SJSA1 (cell line): ENCODE measurements around the gene PDSS2. TPM values are rescaled to one million over a fixed set of nuclear protein-coding genes. Genes with fewer than 3 reads are reported as not detected.

Experiments
- DNase-seq, 2 experiments: peaks; one replicate each; pipeline ENCODE4 v3.0.0-alpha.2; 2015 to 2020; ENCODE audit warnings: low spot score in 2 of 2, low read depth in 1 of 2
- H3K27ac ChIP-seq: fragments of 250-450 bp; sonication (Bioruptor Pico); 2 replicates; pipeline ENCODE4 v1.5.1; 2020; ENCODE audit warnings: mild to moderate bottlenecking, moderate library complexity
- H3K27me3 ChIP-seq: fragments of 250-450 bp; sonication (Bioruptor Pico); replicated peaks from 2 replicates; pipeline ENCODE4 v1.5.1; 2020; ENCODE audit warnings: mild to moderate bottlenecking, moderate library complexity
- H3K36me3 ChIP-seq: fragments of 250-450 bp; sonication (Bioruptor Pico); 2 replicates; pipeline ENCODE4 v1.5.1; 2020; ENCODE audit warnings: mild to moderate bottlenecking
- H3K4me1 ChIP-seq: fragments of 250-450 bp; sonication (Bioruptor Pico); replicated peaks from 2 replicates; pipeline ENCODE4 v1.6.1; 2021; ENCODE audit warnings: mild to moderate bottlenecking
- H3K4me3 ChIP-seq: fragments of 250-450 bp; sonication (Bioruptor Pico); 2 replicates; pipeline ENCODE4 v1.5.1; 2020; ENCODE audit warnings: mild to moderate bottlenecking
- H3K9me3 ChIP-seq: fragments of 250-450 bp; sonication (Bioruptor Pico); replicated peaks from 2 replicates; pipeline ENCODE4 v1.5.1; 2020; ENCODE audit warnings: mild to moderate bottlenecking
- total RNA-seq: library from RNA; depleted of rRNA; stranded (reverse); fragments of >200 nt; shearing (Covaris generic); gene quantifications from 2 replicates; pipeline ENCODE4 v1.2.3, GENCODE V29; 2014; rRNA removed

The PDSS2 gene
- total RNA-seq, 1 experiment from 2014 or later, result 11.9 TPM

- Histone ChIP-seq H3K36me3 (no peaks in the 10 kb centered on the region), H3K27ac (no peak overlapping the region), H3K4me1 (peaks cover 16% of the 10 kb centered on the region), H3K9me3 (no peaks in the 10 kb centered on the region), H3K27me3 (peaks cover 17% of the 10 kb centered on the region), H3K4me3 (peak overlapping the region; percentile 56)
- DNase-seq, result peak; percentile 85 to 90
These were observed 345.0 kb downstream of the PDSS2 start for GRCh38 chr6:107114213-107114925.

- Histone ChIP-seq H3K4me1 (peaks cover 15% of the 10 kb centered on the region), H3K27ac (no peak overlapping the region), H3K27me3 (no peaks in the 10 kb centered on the region), H3K4me3 (no peak overlapping the region), H3K36me3 (no peaks in the 10 kb centered on the region), H3K9me3 (no peaks in the 10 kb centered on the region)
- DNase-seq, result no peak
These were observed 349.2 kb downstream of the PDSS2 start for GRCh38 chr6:107110200-107110599.

- no peaks in the 10 kb centered on the region for H3K9me3 ChIP-seq
- no peaks in the 10 kb centered on the region for H3K36me3 ChIP-seq
- no peak overlapping the region for H3K27ac ChIP-seq
- no peaks in the 10 kb centered on the region for H3K27me3 ChIP-seq
- no peak for DNase-seq
- no peak overlapping the region for H3K4me3 ChIP-seq
- H3K4me1 ChIP-seq, result peaks cover 9% of the 10 kb centered on the region
These were observed 351.0 kb downstream of the PDSS2 start for GRCh38 chr6:107108201-107108890.

- no peaks in the 10 kb centered on the region for H3K27me3 ChIP-seq
- no peak overlapping the region for H3K27ac ChIP-seq
- no peaks in the 10 kb centered on the region for H3K9me3 ChIP-seq
- H3K4me1 ChIP-seq, result peaks cover 9% of the 10 kb centered on the region
- H3K36me3 ChIP-seq, result no peaks in the 10 kb centered on the region
- no peak overlapping the region for H3K4me3 ChIP-seq
- no peak for DNase-seq
These were observed 351.6 kb downstream of the PDSS2 start for GRCh38 chr6:107107791-107108190.

- no peaks in the 10 kb centered on the region for H3K36me3 ChIP-seq
- H3K9me3 ChIP-seq, result no peaks in the 10 kb centered on the region
- no peak overlapping the region for H3K4me3 ChIP-seq
- no peaks in the 10 kb centered on the region for H3K27me3 ChIP-seq
- H3K4me1 ChIP-seq, result peaks cover 9% of the 10 kb centered on the region
- H3K27ac ChIP-seq, result no peak overlapping the region
- DNase-seq, result no peak
These were observed 353.2 kb downstream of the PDSS2 start for GRCh38 chr6:107106165-107106564.

- H3K9me3 ChIP-seq, result no peaks in the 10 kb centered on the region
- H3K36me3 ChIP-seq, result no peaks in the 10 kb centered on the region
These were observed 353.8 kb downstream of the PDSS2 start for GRCh38 chr6:107105511-107106116.

GRCh38 chr6:107103082-107103481 is 356.3 kb downstream of the PDSS2 start:
- H3K9me3 ChIP-seq, result no peaks in the 10 kb centered on the region
- no peak overlapping the region for H3K27ac ChIP-seq
- H3K4me3 ChIP-seq, result no peak overlapping the region
- no peak for DNase-seq
- peaks cover 9% of the 10 kb centered on the region for H3K4me1 ChIP-seq
- no peaks in the 10 kb centered on the region for H3K36me3 ChIP-seq
- no peaks in the 10 kb centered on the region for H3K27me3 ChIP-seq

More at GRCh38 chr6:107105511-107106116, 353.8 kb downstream of the PDSS2 start:
- no peak overlapping the region for H3K27ac ChIP-seq
- no peaks in the 10 kb centered on the region for H3K27me3 ChIP-seq
- peaks cover 9% of the 10 kb centered on the region for H3K4me1 ChIP-seq
- H3K4me3 ChIP-seq, result no peak overlapping the region
- no peak for DNase-seq

Other genes with a start within 250 kb of the PDSS2 start
- 0.31 and 1.4 TPM in 2 replicates for gene SOBP, start 30.6 kb upstream of the PDSS2 start, total RNA-seq